ENCODE results near the gene TLCD2. TPM values are rescaled to one million over a fixed set of nuclear protein-coding genes. Genes with fewer than 3 reads are reported as not detected.

The TLCD2 gene
- total and polyA plus RNA-seq, 2 of the 13 experiments (the other 11 are each of a cell fraction or from before 2014, with no cell fraction given), result 0.90 to 1.1 TPM

DNA sequence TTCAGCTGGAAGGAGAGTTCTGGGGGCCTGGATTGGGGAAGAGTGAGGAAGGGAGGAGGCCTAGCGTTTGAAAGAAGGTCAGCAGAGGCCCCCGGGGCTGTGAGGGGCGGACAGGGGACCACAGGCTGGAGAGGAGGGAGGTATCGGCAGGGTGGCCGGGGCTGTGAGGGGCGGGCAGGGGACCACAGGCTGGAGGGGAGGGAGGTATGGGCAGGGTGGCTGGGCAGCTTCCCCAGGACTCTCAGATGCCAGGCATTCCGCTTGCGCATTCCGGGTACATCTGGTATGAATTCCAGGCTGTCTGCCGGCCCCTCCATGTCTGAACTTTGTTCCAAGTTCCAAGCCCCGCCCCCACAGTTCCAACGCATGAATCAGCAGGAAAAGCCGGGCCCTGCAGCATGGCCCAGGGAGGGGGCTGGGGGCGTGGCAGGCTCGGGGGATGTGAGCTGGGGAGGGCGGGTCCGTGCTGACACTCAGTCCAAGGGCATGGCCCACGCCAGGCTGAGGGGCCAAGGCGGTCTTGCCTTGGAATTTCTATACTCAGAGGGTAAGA is 4.3 kb upstream of the TLCD2 start (continued):
- TF ChIP-seq, protein P1, sequence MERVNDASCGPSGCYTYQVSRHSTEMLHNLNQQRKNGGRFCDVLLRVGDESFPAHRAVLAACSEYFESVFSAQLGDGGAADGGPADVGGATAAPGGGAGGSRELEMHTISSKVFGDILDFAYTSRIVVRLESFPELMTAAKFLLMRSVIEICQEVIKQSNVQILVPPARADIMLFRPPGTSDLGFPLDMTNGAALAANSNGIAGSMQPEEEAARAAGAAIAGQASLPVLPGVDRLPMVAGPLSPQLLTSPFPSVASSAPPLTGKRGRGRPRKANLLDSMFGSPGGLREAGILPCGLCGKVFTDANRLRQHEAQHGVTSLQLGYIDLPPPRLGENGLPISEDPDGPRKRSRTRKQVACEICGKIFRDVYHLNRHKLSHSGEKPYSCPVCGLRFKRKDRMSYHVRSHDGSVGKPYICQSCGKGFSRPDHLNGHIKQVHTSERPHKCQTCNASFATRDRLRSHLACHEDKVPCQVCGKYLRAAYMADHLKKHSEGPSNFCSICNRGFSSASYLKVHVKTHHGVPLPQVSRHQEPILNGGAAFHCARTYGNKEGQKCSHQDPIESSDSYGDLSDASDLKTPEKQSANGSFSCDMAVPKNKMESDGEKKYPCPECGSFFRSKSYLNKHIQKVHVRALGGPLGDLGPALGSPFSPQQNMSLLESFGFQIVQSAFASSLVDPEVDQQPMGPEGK (CRISPR knock-in tag; IDR thresholded peaks at IDR 0.05), result peak; percentile 94
- peak; percentile 84 for TF ChIP-seq DMAP1 (CRISPR knock-in tag; IDR thresholded peaks at IDR 0.05)
- peak; percentile 42; the same call in 1 of the 2 replicates for TF ChIP-seq ARNTL (CRISPR knock-in tag; IDR thresholded peaks at IDR 0.05)
- peak; percentile 58; the same call in 1 of the 2 replicates for TF ChIP-seq ZNF580 (CRISPR knock-in tag; IDR thresholded peaks at IDR 0.05; ENCODE audit: borderline replicate concordance, low read depth)
- TF ChIP-seq ZNF782 (CRISPR knock-in tag; IDR thresholded peaks at IDR 0.05; ENCODE audit: borderline replicate concordance), result no peak
- TF ChIP-seq GLI4 (CRISPR knock-in tag; IDR thresholded peaks at IDR 0.05; ENCODE audit: borderline replicate concordance), result no peak
- TF ChIP-seq REL (CRISPR knock-in tag; conservative IDR thresholded peaks at IDR 0.05), result no peak
- peak; percentile 82 for TF ChIP-seq SALL1 (CRISPR knock-in tag; IDR thresholded peaks at IDR 0.05)
- peak; percentile 66 for TF ChIP-seq ZBTB7B (CRISPR knock-in tag; IDR thresholded peaks at IDR 0.05)
- TF ChIP-seq ZNF512 (CRISPR knock-in tag; IDR thresholded peaks at IDR 0.05), result no peak
- no peak for TF ChIP-seq CCAR2 (optimal IDR thresholded peaks at IDR 0.05; ENCODE audit: low read depth, low read length)
- peak; percentile 56; the same call in 1 of the 2 replicates for TF ChIP-seq ZNF430 (CRISPR knock-in tag; IDR thresholded peaks at IDR 0.05)
- TF ChIP-seq NR2C2 (CRISPR knock-in tag; IDR thresholded peaks at IDR 0.05; ENCODE audit: borderline replicate concordance), result 0 out of 2 replicates have a peak, but pooled peaks have one; percentile 37
- no peak for TF ChIP-seq CEBPB (IDR thresholded peaks at IDR 0.05; ENCODE audit: borderline replicate concordance, low read depth, low read length)
- TF ChIP-seq, protein P2, sequence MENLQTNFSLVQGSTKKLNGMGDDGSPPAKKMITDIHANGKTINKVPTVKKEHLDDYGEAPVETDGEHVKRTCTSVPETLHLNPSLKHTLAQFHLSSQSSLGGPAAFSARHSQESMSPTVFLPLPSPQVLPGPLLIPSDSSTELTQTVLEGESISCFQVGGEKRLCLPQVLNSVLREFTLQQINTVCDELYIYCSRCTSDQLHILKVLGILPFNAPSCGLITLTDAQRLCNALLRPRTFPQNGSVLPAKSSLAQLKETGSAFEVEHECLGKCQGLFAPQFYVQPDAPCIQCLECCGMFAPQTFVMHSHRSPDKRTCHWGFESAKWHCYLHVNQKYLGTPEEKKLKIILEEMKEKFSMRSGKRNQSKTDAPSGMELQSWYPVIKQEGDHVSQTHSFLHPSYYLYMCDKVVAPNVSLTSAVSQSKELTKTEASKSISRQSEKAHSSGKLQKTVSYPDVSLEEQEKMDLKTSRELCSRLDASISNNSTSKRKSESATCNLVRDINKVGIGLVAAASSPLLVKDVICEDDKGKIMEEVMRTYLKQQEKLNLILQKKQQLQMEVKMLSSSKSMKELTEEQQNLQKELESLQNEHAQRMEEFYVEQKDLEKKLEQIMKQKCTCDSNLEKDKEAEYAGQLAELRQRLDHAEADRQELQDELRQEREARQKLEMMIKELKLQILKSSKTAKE (CRISPR knock-in tag; IDR thresholded peaks at IDR 0.05; ENCODE audit: borderline replicate concordance), result peak; percentile 93
- no peak for TF ChIP-seq ZNF879 (CRISPR knock-in tag; IDR thresholded peaks at IDR 0.05)
- TF ChIP-seq MAFF (IDR thresholded peaks at IDR 0.05; ENCODE audit: low read depth, low read length), result peak; percentile 84
- TF ChIP-seq HNF4A (CRISPR knock-in tag; IDR thresholded peaks at IDR 0.05), result peak; percentile 94
- TF ChIP-seq FOXK1 (CRISPR knock-in tag; IDR thresholded peaks at IDR 0.05; ENCODE audit: borderline replicate concordance, low read depth), result peak; percentile 77; the same call in 1 of the 2 replicates
- TF ChIP-seq HMGXB3 (CRISPR knock-in tag; IDR thresholded peaks at IDR 0.05; ENCODE audit: borderline replicate concordance), result peak; percentile 68

All from HepG2 (cell line).